GM12878 (cell line): Measurements from ENCODE around the gene CYB5D1.

ENCODE experiments used
- BRCA1 ChIP-seq: IDR thresholded peaks from 2 replicates; pipeline ENCODE4 v1.6.1; 2011; ENCODE audit warnings: low read depth, low read length, improper control_type of control experiment
- CTCF ChIP-seq, 3 experiments: IDR thresholded peaks in 2 of 3; conservative IDR thresholded peaks in 1 of 3; 2 replicates each; pipeline ENCODE4 v1.5.1; 2011; ENCODE audit warnings: low read depth in 3 of 3, low read length in 3 of 3, mild to moderate bottlenecking in 3 of 3, control low read depth in 2 of 3, moderate library complexity in 2 of 3, inconsistent platforms in 1 of 3, mixed read lengths in 1 of 3; ENCODE audit not compliant: control insufficient read depth in 2 of 3, insufficient read depth in 1 of 3; ENCODE audit errors: extremely low read depth in 1 of 3
- EP300 ChIP-seq, 2 experiments: fragments of 150-350 bp in 1 of 2; IDR thresholded peaks; 2 replicates each; pipeline ENCODE4 v1.6.1; 2011 to 2012; ENCODE audit warnings: low read depth in 2 of 2, low read length in 2 of 2, borderline replicate concordance in 1 of 2, improper control_type of control experiment in 1 of 2, inconsistent platforms in 1 of 2; ENCODE audit not compliant: control insufficient read depth in 1 of 2
- EZH2 ChIP-seq: IDR thresholded peaks from 2 replicates; pipeline ENCODE4 v1.6.1; 2012; ENCODE audit warnings: low read depth, mild to moderate bottlenecking, control low read depth, inconsistent platforms, low read length, borderline replicate concordance; ENCODE audit not compliant: control insufficient read depth
- POLR2AphosphoS5 ChIP-seq: IDR thresholded peaks from 2 replicates; pipeline ENCODE4 v1.6.1; 2011; ENCODE audit warnings: mild to moderate bottlenecking, low read length, inconsistent platforms
- REST ChIP-seq: IDR thresholded peaks from 2 replicates; pipeline ENCODE4 v1.6.1; 2012; ENCODE audit warnings: mild to moderate bottlenecking, low read depth, low read length
- SMC3 ChIP-seq: IDR thresholded peaks from 2 replicates; pipeline ENCODE4 v1.6.1; 2011; ENCODE audit warnings: low read length, improper control_type of control experiment, borderline replicate concordance
- TARDBP ChIP-seq: IDR thresholded peaks from 2 replicates; pipeline ENCODE4 v1.6.1; 2016; ENCODE audit warnings: borderline replicate concordance
- TF ChIP-seq, protein P1 (sequence below): IDR thresholded peaks from 2 replicates; pipeline ENCODE4 v1.6.1; 2012; ENCODE audit warnings: low read depth, low read length, improper control_type of control experiment

DNA sequence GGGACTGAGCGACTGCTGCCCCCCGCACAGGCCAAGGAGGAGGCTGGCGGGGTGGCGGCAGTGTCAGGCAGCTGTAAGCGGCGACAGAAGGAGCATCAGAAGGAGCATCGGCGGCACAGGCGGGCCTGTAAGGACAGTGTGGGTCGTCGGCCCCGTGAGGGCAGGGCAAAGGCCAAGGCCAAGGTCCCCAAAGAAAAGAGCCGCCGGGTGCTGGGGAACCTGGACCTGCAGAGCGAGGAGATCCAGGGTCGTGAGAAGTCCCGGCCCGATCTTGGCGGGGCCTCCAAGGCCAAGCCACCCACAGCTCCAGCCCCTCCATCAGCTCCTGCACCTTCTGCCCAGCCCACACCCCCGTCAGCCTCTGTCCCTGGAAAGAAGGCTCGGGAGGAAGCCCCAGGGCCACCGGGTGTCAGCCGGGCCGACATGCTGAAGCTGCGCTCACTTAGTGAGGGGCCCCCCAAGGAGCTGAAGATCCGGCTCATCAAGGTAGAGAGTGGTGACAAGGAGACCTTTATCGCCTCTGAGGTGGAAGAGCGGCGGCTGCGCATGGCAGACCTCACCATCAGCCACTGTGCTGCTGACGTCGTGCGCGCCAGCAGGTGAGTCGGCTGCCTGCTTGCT lies 8.6 kb upstream of the CYB5D1 start:
- no peak for TF ChIP-seq EZH2
- no peak for TF ChIP-seq TARDBP
- TF ChIP-seq BRCA1, result no peak
- TF ChIP-seq CTCF (IDR thresholded peaks at IDR 0.05 in 2 of 3, conservative IDR thresholded peaks at IDR 0.05 in 1 of 3; ENCODE audit: control insufficient read depth in 2 of 3, extremely low read depth in 1 of 3, insufficient read depth in 1 of 3, low read depth in 3 of 3, low read length in 3 of 3), result no peak
- TF ChIP-seq EP300 (IDR thresholded peaks at IDR 0.05; ENCODE audit: borderline replicate concordance in 1 of 2, control insufficient read depth in 1 of 2, low read depth in 2 of 2, low read length in 2 of 2), result no peak
- TF ChIP-seq POLR2AphosphoS5, result peak; percentile 39; the same call in 1 of the 2 replicates
- no peak for TF ChIP-seq SMC3
- TF ChIP-seq, protein P1, sequence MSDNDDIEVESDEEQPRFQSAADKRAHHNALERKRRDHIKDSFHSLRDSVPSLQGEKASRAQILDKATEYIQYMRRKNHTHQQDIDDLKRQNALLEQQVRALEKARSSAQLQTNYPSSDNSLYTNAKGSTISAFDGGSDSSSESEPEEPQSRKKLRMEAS, result no peak
- no peak for TF ChIP-seq REST
